ENCODE data around the gene SDC4.

The SDC4 gene

DNA sequence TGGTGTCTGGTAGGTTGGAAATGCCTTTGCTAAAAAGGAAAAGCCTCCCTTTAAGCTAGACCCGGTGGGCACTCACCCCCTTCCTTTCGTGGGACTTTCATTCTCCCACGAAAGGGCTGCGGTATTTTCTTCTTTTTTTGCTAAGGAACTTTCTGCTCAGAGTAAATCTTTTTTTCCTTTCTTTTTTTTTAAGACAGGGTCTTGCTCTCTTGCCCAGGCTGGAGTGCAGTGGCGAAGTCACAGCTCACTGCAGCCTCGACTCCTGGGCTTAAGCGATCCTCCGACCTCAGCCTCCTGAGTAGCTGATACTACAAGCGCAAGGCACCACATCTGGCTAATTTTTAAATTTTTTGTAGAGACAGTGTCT is 25.9 kb upstream of the SDC4 start:
- H3K27ac ChIP-seq, result no peak overlapping the region
- H3K9me3 ChIP-seq, result no peaks in the 10 kb centered on the region
- no peak overlapping the region for H3K9ac ChIP-seq
- H3K4me2 ChIP-seq, result peak overlapping the region; percentile 76
- H4K20me1 ChIP-seq, result peaks cover 39% of the 10 kb centered on the region
- TF ChIP-seq Cebpa-rat (IDR thresholded peaks at IDR 0.05), result no peak
- no peak overlapping the region for H3K4me3 ChIP-seq
- H3K27me3 ChIP-seq, result no peaks in the 10 kb centered on the region; the same call in 1 of the 2 replicates
- no peaks in the 10 kb centered on the region for H3K36me3 ChIP-seq
- peaks cover 47% of the 10 kb centered on the region for H3K4me1 ChIP-seq

DNA sequence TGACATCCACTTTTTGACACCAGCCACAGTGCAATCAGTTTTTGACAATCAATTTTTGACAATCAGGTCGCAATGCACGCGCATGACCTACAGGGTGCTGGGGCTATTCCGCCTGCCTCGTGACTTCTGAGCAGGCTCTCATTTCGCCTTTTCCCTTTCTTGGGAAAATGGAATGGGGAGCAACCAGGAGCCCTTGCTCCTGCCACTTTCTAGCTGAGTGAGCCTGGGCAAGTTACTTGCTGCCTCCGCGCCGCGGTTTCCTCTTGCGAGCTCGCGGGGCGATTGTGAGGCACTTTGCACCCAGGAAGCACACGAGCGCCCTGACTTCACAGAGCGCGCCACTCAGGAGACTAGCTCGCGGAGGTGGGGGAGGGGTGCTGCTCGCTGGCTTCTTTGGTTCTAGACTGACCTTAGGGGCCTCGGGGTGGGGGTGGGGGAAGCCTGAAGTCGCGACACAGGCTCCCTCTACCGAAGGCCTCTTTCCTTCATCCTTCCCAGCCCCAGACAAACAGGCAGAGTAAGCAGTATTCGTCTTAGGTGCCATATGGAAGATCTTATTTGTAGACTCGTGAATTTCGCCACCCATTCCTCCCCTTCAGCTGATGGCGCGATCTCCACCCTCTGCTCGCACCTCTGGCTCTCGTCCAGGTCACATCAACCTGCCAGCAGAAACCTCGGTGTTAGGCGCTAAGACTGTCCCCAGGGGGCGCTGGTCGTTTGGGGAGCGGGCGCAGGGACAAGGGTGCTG is 25.3 kb upstream of the SDC4 start:
- Histone ChIP-seq H4K20me1 (peaks cover 44% of the 10 kb centered on the region), H3K4me1 (peaks cover 52% of the 10 kb centered on the region), H3K27ac (no peak overlapping the region), H3K9ac (no peak overlapping the region), H3K4me2 (peak overlapping the region; percentile 76), H3K4me3 (peak overlapping the region; percentile 27; the same call in 1 of the 2 replicates), H3K36me3 (no peaks in the 10 kb centered on the region), H3K27me3 (no peaks in the 10 kb centered on the region; the same call in 1 of the 2 replicates), H3K9me3 (no peaks in the 10 kb centered on the region)
- TF ChIP-seq Cebpa-rat (IDR thresholded peaks at IDR 0.05), result no peak

DNA sequence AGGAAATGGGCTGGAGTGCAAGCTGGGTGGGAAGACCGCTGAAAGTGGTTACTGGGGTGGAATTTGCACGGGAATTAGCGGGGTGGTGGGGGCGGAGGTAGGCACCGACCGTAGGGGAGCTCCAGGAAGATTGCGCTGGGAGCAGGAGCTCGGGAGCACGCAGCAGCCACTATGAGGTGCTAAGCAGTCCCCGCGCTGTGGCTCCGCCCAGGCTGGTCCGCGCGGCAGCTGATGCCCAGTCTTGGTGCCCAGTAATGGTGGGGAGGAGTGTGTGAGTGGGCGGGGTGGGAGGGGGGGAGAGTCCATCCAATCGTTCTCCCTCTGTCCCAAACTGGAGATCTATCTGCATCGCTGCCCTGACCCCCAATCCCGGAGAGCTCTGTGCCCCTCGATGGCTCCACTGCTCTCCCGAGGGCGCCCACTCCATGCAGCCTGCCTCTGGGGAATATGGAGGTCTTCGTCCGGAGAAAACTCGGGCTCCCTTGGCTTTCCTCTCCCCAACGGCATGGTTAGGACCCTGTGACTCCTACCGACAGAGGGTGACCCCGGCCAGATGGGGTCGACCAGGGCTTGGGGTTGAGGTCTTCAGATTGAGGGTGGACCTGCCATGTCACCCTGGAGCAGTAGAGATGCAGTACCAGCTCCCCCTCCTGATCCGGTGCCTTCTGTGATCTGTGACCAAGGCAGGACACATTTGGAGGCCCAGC is 24.6 kb upstream of the SDC4 start:
- TF ChIP-seq Cebpa-rat (IDR thresholded peaks at IDR 0.05), result no peak
- Histone ChIP-seq H3K9me3 (no peaks in the 10 kb centered on the region), H3K4me2 (peak overlapping the region; percentile 76), H4K20me1 (peaks cover 52% of the 10 kb centered on the region), H3K9ac (no peak overlapping the region), H3K27ac (no peak overlapping the region), H3K27me3 (no peaks in the 10 kb centered on the region; the same call in 1 of the 2 replicates), H3K4me3 (no peak overlapping the region), H3K36me3 (no peaks in the 10 kb centered on the region), H3K4me1 (peaks cover 59% of the 10 kb centered on the region)

DNA sequence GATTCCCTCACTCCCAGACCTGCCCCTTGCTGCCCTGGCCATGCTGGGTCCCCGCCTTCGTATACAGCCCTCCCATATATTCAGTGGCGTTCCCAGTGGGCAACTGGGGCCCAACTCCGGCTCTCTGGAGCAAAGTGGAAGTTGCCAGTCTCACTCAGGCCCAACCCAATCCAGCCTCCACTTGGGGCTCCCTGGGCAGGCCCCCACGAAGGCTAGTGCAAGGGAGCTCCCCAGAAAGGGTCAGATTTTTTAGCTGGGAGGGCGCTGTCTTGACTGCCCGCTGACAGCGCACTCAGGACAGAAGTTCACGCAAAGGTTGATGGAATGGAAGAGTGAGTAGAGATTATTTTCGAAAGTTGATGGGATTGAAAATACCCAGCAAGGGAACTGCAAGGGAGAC is 24.0 kb upstream of the SDC4 start:
- TF ChIP-seq Cebpa-rat (IDR thresholded peaks at IDR 0.05), result no peak
- no peak overlapping the region for H3K27ac ChIP-seq
- no peaks in the 10 kb centered on the region; the same call in 1 of the 2 replicates for H3K27me3 ChIP-seq
- H4K20me1 ChIP-seq, result peaks cover 57% of the 10 kb centered on the region
- H3K4me1 ChIP-seq, result peaks cover 65% of the 10 kb centered on the region
- H3K9ac ChIP-seq, result no peak overlapping the region
- no peak overlapping the region for H3K4me2 ChIP-seq
- H3K4me3 ChIP-seq, result no peak overlapping the region
- H3K9me3 ChIP-seq, result no peaks in the 10 kb centered on the region
- peaks cover 1% of the 10 kb centered on the region; the same call in 1 of the 2 replicates for H3K36me3 ChIP-seq

DNA sequence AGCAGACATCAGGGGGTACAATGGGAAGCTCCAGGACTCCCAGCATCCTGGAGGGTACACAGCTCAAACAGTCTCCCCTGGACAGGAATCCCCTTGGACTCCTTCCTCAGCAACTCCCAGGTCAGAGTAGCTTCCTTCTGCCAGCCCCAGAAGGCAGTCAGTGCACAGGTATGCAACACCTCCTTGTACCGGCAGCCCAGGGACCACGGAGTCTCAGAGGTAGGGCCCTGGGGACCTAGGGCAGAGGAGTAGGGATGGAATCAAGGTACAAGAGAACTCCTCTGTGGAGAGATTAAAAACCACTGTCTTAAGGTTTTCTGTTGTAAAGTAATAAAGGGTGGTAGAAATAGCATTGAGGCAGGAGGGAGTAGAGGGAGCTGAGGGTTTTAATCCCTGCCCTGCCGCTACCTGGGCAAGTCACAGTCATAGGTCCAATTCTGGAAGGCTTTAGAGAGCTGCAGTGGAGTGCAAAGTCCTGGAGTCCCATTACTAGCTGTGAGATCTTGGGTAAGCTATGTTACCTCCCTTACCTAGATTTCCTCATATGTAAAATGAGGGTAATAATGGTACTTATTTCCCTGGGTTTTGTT is 22.4 kb upstream of the SDC4 start:
- no peak for TF ChIP-seq Cebpa-rat (IDR thresholded peaks at IDR 0.05)
- H4K20me1 ChIP-seq, result peaks cover 73% of the 10 kb centered on the region
- peak overlapping the region; percentile 93 for H3K4me2 ChIP-seq
- H3K27ac ChIP-seq, result no peak overlapping the region
- H3K9me3 ChIP-seq, result no peaks in the 10 kb centered on the region
- H3K27me3 ChIP-seq, result no peaks in the 10 kb centered on the region; the same call in 1 of the 2 replicates
- H3K36me3 ChIP-seq, result peaks cover 16% of the 10 kb centered on the region
- no peak overlapping the region for H3K9ac ChIP-seq
- H3K4me3 ChIP-seq, result no peak overlapping the region
- peaks cover 75% of the 10 kb centered on the region for H3K4me1 ChIP-seq

DNA sequence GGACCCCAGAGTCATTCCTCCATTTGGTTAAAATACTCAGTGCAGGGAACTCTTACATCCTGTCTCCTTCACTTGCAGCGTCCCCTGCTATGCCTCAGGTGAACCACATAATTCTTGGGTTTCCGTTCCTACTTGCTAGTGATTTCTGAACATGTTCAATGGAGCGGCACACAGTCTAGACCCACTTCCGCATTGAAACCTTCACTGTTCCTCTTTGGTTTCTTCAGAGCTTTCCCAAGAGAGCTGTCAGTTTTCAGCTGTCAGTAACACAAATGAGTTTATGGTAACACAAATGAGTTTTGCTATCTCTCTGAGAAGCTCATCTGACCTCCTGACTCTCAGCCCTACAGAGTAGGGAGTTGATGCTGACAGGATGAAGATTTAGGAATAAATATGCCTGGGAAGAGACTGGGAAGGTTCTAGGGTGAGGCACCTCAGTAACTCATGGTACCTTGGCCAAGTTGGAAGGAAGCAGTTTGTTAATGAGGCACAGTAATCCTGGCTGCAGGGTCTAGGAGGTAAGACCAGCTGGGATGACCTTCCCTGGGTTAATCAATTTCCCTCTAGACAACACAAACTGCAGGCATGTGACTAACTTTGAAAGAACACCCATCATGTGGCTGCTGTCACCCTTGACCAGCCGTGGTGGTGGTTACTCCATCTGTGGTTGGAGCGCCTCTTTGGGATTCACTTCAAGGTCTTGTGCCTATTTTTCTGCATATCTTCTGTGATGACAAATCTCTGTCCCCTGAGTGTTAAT is 20.2 kb upstream of the SDC4 start:
- H4K20me1 ChIP-seq, result peaks cover 84% of the 10 kb centered on the region
- peak overlapping the region; percentile 93 for H3K4me2 ChIP-seq
- H3K9me3 ChIP-seq, result no peaks in the 10 kb centered on the region
- peak overlapping the region; percentile 55; the same call in 1 of the 2 replicates for H3K4me3 ChIP-seq
- peaks cover 73% of the 10 kb centered on the region for H3K4me1 ChIP-seq
- peak overlapping the region; percentile 82 for H3K27ac ChIP-seq
- peaks cover 21% of the 10 kb centered on the region for H3K36me3 ChIP-seq
- no peaks in the 10 kb centered on the region for H3K27me3 ChIP-seq
- TF ChIP-seq Cebpa-rat (IDR thresholded peaks at IDR 0.05), result 0 out of 2 replicates have a peak, but pooled peaks have one; percentile 29
- peak overlapping the region; percentile 71 for H3K9ac ChIP-seq

DNA sequence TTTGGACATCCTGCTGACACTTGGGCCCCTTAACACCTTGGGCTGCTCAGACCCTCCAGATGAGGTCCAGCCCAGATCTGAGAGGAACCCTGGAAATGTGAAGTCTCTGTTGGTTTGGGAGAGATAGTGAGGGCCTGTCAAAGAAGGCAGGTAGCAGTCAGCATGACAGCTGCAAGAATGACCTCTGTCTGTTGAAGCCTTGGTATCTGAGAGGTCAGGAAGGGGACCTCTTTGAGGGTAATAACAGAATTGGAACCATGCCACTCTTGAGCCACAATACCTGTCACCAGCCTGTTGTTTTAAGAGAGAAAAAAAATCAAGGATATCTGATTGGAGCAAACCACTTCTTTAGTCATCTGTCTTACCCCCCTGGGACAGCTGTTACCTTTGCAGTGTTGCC is 18.9 kb upstream of the SDC4 start:
- peaks cover 84% of the 10 kb centered on the region for H4K20me1 ChIP-seq
- no peak overlapping the region; the same call in 1 of the 2 replicates for H3K27ac ChIP-seq
- H3K9ac ChIP-seq, result no peak overlapping the region
- peaks cover 21% of the 10 kb centered on the region for H3K36me3 ChIP-seq
- H3K4me1 ChIP-seq, result peaks cover 74% of the 10 kb centered on the region
- TF ChIP-seq Cebpa-rat (IDR thresholded peaks at IDR 0.05), result no peak
- no peaks in the 10 kb centered on the region for H3K27me3 ChIP-seq
- H3K9me3 ChIP-seq, result no peaks in the 10 kb centered on the region
- H3K4me2 ChIP-seq, result peak overlapping the region; percentile 93
- H3K4me3 ChIP-seq, result no peak overlapping the region

DNA sequence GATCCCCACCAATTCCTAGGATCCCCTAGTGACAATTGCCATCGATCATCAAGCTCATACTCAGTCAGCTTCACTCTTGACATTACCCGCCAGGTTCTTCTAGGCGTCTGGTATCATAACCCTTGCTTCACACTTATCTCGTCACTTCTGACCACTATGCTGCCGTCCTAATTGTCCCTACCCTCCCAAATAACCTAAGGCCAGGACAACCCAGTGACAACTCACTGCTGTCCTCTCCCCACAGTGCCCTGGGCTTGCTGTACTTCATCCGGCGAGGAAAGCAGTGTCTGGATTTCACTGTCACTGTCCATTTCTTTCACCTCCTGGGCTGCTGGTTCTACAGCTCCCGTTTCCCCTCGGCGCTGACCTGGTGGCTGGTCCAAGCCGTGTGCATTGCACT is 18.4 kb upstream of the SDC4 start:
- Histone ChIP-seq H3K9me3 (no peaks in the 10 kb centered on the region), H3K36me3 (peaks cover 21% of the 10 kb centered on the region), H3K4me2 (peak overlapping the region; percentile 93), H3K9ac (no peak overlapping the region), H3K27ac (no peak overlapping the region), H3K27me3 (no peaks in the 10 kb centered on the region), H4K20me1 (peaks cover 82% of the 10 kb centered on the region), H3K4me1 (peaks cover 79% of the 10 kb centered on the region), H3K4me3 (no peak overlapping the region)
- no peak for TF ChIP-seq Cebpa-rat (IDR thresholded peaks at IDR 0.05)

DNA sequence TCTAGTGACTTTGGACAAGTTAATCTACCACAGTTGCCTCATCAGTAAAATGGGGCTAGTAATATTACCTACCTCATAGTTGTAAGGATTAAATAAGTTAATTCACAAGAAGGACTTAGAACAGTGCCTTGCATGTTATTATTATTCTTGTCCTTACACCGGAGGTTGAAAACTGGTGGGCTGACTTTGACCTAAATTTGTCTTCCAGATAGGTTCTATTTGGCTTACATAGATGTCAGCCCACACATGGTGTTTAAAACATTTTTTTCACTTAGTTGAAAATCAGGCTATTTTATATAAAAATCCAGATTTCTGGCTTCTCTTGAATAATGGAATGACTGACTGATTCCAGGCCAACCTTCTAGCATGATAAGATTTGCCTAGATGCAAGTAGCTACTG is 18.0 kb upstream of the SDC4 start:
- Histone ChIP-seq H3K9ac (no peak overlapping the region), H3K27ac (no peak overlapping the region), H3K27me3 (no peaks in the 10 kb centered on the region), H3K36me3 (peaks cover 21% of the 10 kb centered on the region), H3K4me3 (no peak overlapping the region), H3K9me3 (no peaks in the 10 kb centered on the region), H3K4me2 (peak overlapping the region; percentile 93; the same call in 1 of the 2 replicates), H4K20me1 (peaks cover 78% of the 10 kb centered on the region), H3K4me1 (peaks cover 83% of the 10 kb centered on the region)
- TF ChIP-seq Cebpa-rat (IDR thresholded peaks at IDR 0.05), result no peak

All from BLaER1 (cell line).